ENCODE results near the gene PNKD.

The PNKD gene

DNA sequence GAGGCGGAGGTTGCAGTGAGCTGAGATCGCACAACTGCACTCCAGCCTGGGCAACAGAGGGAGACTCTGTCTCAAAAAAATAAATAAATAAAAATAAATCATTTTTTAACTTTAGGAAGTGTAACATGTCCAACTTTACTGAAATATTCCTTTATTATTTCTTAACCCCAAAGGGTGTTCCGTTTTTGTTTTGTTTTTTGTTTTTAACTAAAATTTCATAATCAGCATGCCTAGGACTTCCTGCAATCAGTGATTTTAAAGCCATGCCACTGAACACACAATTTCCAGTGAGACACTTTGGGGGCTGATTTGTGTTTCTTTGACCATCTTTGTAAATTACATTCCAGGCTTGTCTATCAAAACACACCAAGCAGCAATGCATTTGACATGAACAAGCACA is 93.4 kb downstream of the PNKD start:
- no peaks in the 10 kb centered on the region for H3K9me3 ChIP-seq (ENCODE audit: low read length)
- H3K79me2 ChIP-seq (ENCODE audit: insufficient read depth, low read length), result no peaks in the 10 kb centered on the region
- peaks cover 21% of the 10 kb centered on the region; the same call in 1 of the 2 replicates for H3K27me3 ChIP-seq (ENCODE audit: insufficient read depth, low read length)
- H3K9me2 ChIP-seq (ENCODE audit: low read depth, low read length), result no peaks in the 10 kb centered on the region
- H3F3A ChIP-seq (ENCODE audit: insufficient read depth, low read length), result no peaks in the 10 kb centered on the region
- H2AFZ ChIP-seq (ENCODE audit: low read length), result no peak overlapping the region
- peaks cover 10% of the 10 kb centered on the region for H3K4me1 ChIP-seq (ENCODE audit: insufficient read depth, low read length, severe bottlenecking)
- no peak overlapping the region for H3K27ac ChIP-seq (ENCODE audit: low read depth, low read length, poor library complexity, severe bottlenecking)
- H3K4me2 ChIP-seq (ENCODE audit: low read length), result no peak overlapping the region
- no peak overlapping the region for H3K9ac ChIP-seq (ENCODE audit: low read length)
- H3K36me3 ChIP-seq (ENCODE audit: insufficient read depth, low read length), result no peaks in the 10 kb centered on the region; the same call in 1 of the 2 replicates
- TF ChIP-seq EZH2 (IDR thresholded peaks at IDR 0.05; ENCODE audit: borderline replicate concordance, low read length), result no peak
- TF ChIP-seq, protein P1, sequence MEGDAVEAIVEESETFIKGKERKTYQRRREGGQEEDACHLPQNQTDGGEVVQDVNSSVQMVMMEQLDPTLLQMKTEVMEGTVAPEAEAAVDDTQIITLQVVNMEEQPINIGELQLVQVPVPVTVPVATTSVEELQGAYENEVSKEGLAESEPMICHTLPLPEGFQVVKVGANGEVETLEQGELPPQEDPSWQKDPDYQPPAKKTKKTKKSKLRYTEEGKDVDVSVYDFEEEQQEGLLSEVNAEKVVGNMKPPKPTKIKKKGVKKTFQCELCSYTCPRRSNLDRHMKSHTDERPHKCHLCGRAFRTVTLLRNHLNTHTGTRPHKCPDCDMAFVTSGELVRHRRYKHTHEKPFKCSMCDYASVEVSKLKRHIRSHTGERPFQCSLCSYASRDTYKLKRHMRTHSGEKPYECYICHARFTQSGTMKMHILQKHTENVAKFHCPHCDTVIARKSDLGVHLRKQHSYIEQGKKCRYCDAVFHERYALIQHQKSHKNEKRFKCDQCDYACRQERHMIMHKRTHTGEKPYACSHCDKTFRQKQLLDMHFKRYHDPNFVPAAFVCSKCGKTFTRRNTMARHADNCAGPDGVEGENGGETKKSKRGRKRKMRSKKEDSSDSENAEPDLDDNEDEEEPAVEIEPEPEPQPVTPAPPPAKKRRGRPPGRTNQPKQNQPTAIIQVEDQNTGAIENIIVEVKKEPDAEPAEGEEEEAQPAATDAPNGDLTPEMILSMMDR (IDR thresholded peaks at IDR 0.05; ENCODE audit: low read length), result no peak
- H4K20me1 ChIP-seq (ENCODE audit: insufficient read depth, low read length), result no peaks in the 10 kb centered on the region
- H3K4me3 ChIP-seq (ENCODE audit: low read depth, low read length, poor library complexity, severe bottlenecking), result no peak overlapping the region

DNA sequence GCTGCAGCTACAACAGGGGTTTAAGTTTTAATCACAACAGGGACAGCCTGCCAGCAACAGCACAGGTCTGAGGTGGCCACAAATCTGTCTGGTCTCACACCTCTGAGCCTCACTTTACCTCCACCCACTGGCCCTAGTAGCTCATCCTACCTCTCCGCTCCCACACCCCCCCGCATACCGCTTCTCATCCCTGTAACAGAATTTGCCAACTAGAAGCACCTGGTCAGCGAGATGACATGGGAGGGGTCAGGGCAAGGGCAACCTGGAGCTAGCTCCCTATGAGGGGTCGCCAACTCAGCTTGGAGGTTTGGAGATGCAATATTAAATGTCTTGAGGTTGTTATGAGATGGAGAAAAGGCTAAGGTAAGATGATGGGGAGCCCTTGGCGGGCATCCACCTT is 93.9 kb downstream of the PNKD start:
- peaks cover 10% of the 10 kb centered on the region for H3K4me1 ChIP-seq (ENCODE audit: insufficient read depth, low read length, severe bottlenecking)
- no peaks in the 10 kb centered on the region for H3F3A ChIP-seq (ENCODE audit: insufficient read depth, low read length)
- H4K20me1 ChIP-seq (ENCODE audit: insufficient read depth, low read length), result no peaks in the 10 kb centered on the region
- no peak overlapping the region for H3K4me2 ChIP-seq (ENCODE audit: low read length)
- no peaks in the 10 kb centered on the region for H3K79me2 ChIP-seq (ENCODE audit: insufficient read depth, low read length)
- no peaks in the 10 kb centered on the region for H3K9me3 ChIP-seq (ENCODE audit: low read length)
- no peak overlapping the region for H3K4me3 ChIP-seq (ENCODE audit: low read depth, low read length, poor library complexity, severe bottlenecking)
- H3K9me2 ChIP-seq (ENCODE audit: low read depth, low read length), result no peaks in the 10 kb centered on the region
- no peak overlapping the region for H3K9ac ChIP-seq (ENCODE audit: low read length)
- H3K27ac ChIP-seq (ENCODE audit: low read depth, low read length, poor library complexity, severe bottlenecking), result no peak overlapping the region
- TF ChIP-seq, protein P1 (IDR thresholded peaks at IDR 0.05; ENCODE audit: low read length), result no peak
- no peak for TF ChIP-seq EZH2 (IDR thresholded peaks at IDR 0.05; ENCODE audit: borderline replicate concordance, low read length)
- no peak overlapping the region for H2AFZ ChIP-seq (ENCODE audit: low read length)
- peaks cover 21% of the 10 kb centered on the region; the same call in 1 of the 2 replicates for H3K27me3 ChIP-seq (ENCODE audit: insufficient read depth, low read length)
- H3K36me3 ChIP-seq (ENCODE audit: insufficient read depth, low read length), result no peaks in the 10 kb centered on the region; the same call in 1 of the 2 replicates

DNA sequence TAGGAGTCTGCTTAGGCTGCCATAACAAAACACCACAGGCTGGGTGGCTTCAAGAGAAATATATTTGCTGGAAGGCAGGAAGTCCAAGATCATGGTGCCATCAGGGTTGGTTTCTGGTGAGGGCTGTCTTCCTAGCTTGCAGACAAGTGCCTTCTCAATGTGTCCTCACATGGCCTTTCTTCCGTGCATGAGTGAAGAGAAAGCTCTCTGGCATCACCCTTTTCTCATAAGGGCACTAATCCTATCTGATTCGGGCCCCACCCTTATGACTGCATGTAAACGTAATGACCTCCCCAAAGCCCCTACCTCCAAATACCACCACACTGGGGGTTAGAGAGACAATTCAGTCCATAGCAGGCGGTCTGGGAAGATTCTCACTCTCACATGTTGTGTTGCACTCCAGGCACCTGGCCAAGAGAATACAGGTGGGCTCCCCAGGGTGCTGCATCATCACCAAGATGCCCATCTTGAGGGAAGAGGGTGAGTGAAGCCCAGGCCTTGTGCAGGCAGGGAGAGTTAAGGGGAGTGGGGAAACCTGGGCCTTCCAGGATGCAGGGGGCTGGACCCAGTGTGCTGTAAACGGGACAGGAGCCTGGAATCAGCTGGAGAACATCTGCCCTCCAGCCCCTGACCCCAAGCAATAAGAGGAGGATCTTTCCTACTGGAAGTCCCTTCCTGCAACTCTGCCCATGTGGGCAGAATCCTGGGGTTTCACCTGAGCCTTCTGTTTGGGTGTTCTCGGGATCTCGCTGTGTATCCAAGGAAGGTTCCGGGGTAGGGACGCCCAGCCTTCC is 96.5 kb downstream of the PNKD start:
- no peaks in the 10 kb centered on the region for H3K9me2 ChIP-seq (ENCODE audit: low read depth, low read length)
- H3K27me3 ChIP-seq (ENCODE audit: insufficient read depth, low read length), result peaks cover 17% of the 10 kb centered on the region; the same call in 1 of the 2 replicates
- no peak overlapping the region for H3K27ac ChIP-seq (ENCODE audit: low read depth, low read length, poor library complexity, severe bottlenecking)
- no peaks in the 10 kb centered on the region for H3K9me3 ChIP-seq (ENCODE audit: low read length)
- H3K9ac ChIP-seq (ENCODE audit: low read length), result no peak overlapping the region
- TF ChIP-seq, protein P1 (IDR thresholded peaks at IDR 0.05; ENCODE audit: low read length), result no peak
- no peak for TF ChIP-seq EZH2 (IDR thresholded peaks at IDR 0.05; ENCODE audit: borderline replicate concordance, low read length)
- no peaks in the 10 kb centered on the region; the same call in 1 of the 2 replicates for H3K36me3 ChIP-seq (ENCODE audit: insufficient read depth, low read length)
- H3K79me2 ChIP-seq (ENCODE audit: insufficient read depth, low read length), result no peaks in the 10 kb centered on the region
- H3K4me1 ChIP-seq (ENCODE audit: insufficient read depth, low read length, severe bottlenecking), result peaks cover 10% of the 10 kb centered on the region
- peak overlapping the region; percentile 58 for H3K4me3 ChIP-seq (ENCODE audit: low read depth, low read length, poor library complexity, severe bottlenecking)
- no peak overlapping the region for H2AFZ ChIP-seq (ENCODE audit: low read length)
- H3F3A ChIP-seq (ENCODE audit: insufficient read depth, low read length), result no peaks in the 10 kb centered on the region
- no peaks in the 10 kb centered on the region for H4K20me1 ChIP-seq (ENCODE audit: insufficient read depth, low read length)
- peak overlapping the region; percentile 73 for H3K4me2 ChIP-seq (ENCODE audit: low read length)
